Calu3 (cell line): ENCODE measurements around the gene LRRIQ4. TPM values are rescaled to one million over a fixed set of nuclear protein-coding genes. Genes with fewer than 3 reads are reported as not detected.
A peak's percentile ranks its signal among the peaks of the same experiment; 100 is the strongest.

Experiments
- BruUV-seq: library from RNA; stranded (reverse); fragments of 400-500 nt; replicated peaks from 2 replicates; lab custom pipeline; 2021; lab: Mats Ljungman, UMichigan
- CTCF ChIA-PET: fragments of 300-600 bp; sonication (Branson Sonifier 250); formaldehyde crosslinking; loops from one replicate; lab custom pipeline; 2022; ENCODE audit warnings: antibody characterized with exemption; lab: Charles Lee
- DNase-seq: peaks from one replicate; pipeline ENCODE4 v3.0.0; 2022
- H3K27ac Mint-ChIP-seq: one replicate; pipeline ENCODE4 v1.8.0; 2022; ENCODE audit warnings: mixed read lengths; ENCODE audit not compliant: unreplicated experiment
- H3K27me3 Mint-ChIP-seq: one replicate; pipeline ENCODE4 v1.8.0; 2022; ENCODE audit warnings: mixed read lengths; ENCODE audit not compliant: unreplicated experiment
- H3K36me3 Mint-ChIP-seq: one replicate; pipeline ENCODE4 v1.8.0; 2022; ENCODE audit warnings: mild to moderate bottlenecking, moderate library complexity, mixed read lengths; ENCODE audit not compliant: insufficient read depth, unreplicated experiment
- H3K4me1 Mint-ChIP-seq: one replicate; pipeline ENCODE4 v1.8.0; 2022; ENCODE audit warnings: mild to moderate bottlenecking, low read depth, mixed read lengths; ENCODE audit not compliant: unreplicated experiment
- H3K4me3 Mint-ChIP-seq: one replicate; pipeline ENCODE4 v1.8.0; 2022; ENCODE audit warnings: mild to moderate bottlenecking, low read depth, moderate library complexity, mixed read lengths; ENCODE audit not compliant: unreplicated experiment
- H3K9me3 Mint-ChIP-seq: one replicate; pipeline ENCODE4 v1.8.0; 2022; ENCODE audit warnings: low read depth, mixed read lengths; ENCODE audit not compliant: unreplicated experiment
- CTCF ChIP-seq: fragments of 200-600 bp; IDR thresholded peaks from one replicate; pipeline ENCODE4 v1.8.0; 2022; ENCODE audit warnings: antibody characterized with exemption; ENCODE audit not compliant: unreplicated experiment
- intact Hi-C: fragments of 100-400 bp; cut with micrococcal nuclease; formaldehyde crosslinking; loops from one replicate; pipeline ENCODE4 v1.10.0; 2022; ENCODE audit not compliant: unreplicated experiment
- total RNA-seq: library from RNA; stranded (reverse); gene quantifications from 2 replicates; pipeline ENCODE4 v1.2.3, GENCODE V29; 2022

The LRRIQ4 gene
- total RNA-seq, 1 experiment from 2014 or later = not detected

- TF ChIP-seq CTCF = no peak
- no TSS peak for BruUV-seq
- intact Hi-C loops = no loop called here
- Mint-ChIP-seq H3K27me3 (no peaks in the 10 kb centered on the region), H3K36me3 (no peaks in the 10 kb centered on the region), H3K4me1 (no peaks in the 10 kb centered on the region), H3K4me3 (no peak overlapping the region), H3K27ac (no peak overlapping the region), H3K9me3 (no peaks in the 10 kb centered on the region)
- no peak for DNase-seq
- CTCF ChIA-PET = no interaction called here
Measured at GRCh38 chr3:169855514-169855913, 42.8 kb downstream of the LRRIQ4 start.

- CTCF ChIA-PET = no interaction called here
- BruUV-seq = no TSS peak
- H3K27ac Mint-ChIP-seq = no peak overlapping the region
- no peak for DNase-seq
- no peaks in the 10 kb centered on the region for H3K9me3 Mint-ChIP-seq
- H3K4me1 Mint-ChIP-seq = no peaks in the 10 kb centered on the region
- no peaks in the 10 kb centered on the region for H3K27me3 Mint-ChIP-seq
- no peak for TF ChIP-seq CTCF
- no peaks in the 10 kb centered on the region for H3K36me3 Mint-ChIP-seq
- H3K4me3 Mint-ChIP-seq = no peak overlapping the region
- intact Hi-C loops = no loop called here
Measured at GRCh38 chr3:169857811-169858210, 45.1 kb downstream of the LRRIQ4 start.

GRCh38 chr3:169861871-169862270 is 49.2 kb downstream of the LRRIQ4 start:
- no peak overlapping the region for H3K27ac Mint-ChIP-seq
- H3K4me3 Mint-ChIP-seq = no peak overlapping the region
- H3K4me1 Mint-ChIP-seq = no peaks in the 10 kb centered on the region
- TF ChIP-seq CTCF = no peak
- intact Hi-C loops = no loop called here
- H3K36me3 Mint-ChIP-seq = no peaks in the 10 kb centered on the region
- BruUV-seq = no TSS peak
- H3K9me3 Mint-ChIP-seq = no peaks in the 10 kb centered on the region
- no peak for DNase-seq
- H3K27me3 Mint-ChIP-seq = no peaks in the 10 kb centered on the region
- CTCF ChIA-PET = interaction anchor here (0.7 to 0.9 kb wide), 2 partner anchors 192 to 808 kb away, joined by 3 read pairs; no protein-coding TSS in a partner anchor

GRCh38 chr3:169863458-169863899 is 50.8 kb downstream of the LRRIQ4 start:
- peak; percentile 88 for DNase-seq
- CTCF ChIA-PET = no interaction called here
- no TSS peak for BruUV-seq
- H3K4me1 Mint-ChIP-seq = peaks cover 3% of the 10 kb centered on the region
- no peaks in the 10 kb centered on the region for H3K27me3 Mint-ChIP-seq
- H3K4me3 Mint-ChIP-seq = no peak overlapping the region
- no peaks in the 10 kb centered on the region for H3K36me3 Mint-ChIP-seq
- TF ChIP-seq CTCF = peak; percentile 96
- intact Hi-C loops = loop anchor here (1.0 kb wide), 2 partner anchors 103 to 191 kb away; partner anchors contain the start of gene SEC62
- H3K27ac Mint-ChIP-seq = no peak overlapping the region
- no peaks in the 10 kb centered on the region for H3K9me3 Mint-ChIP-seq
